Ishikawa (cell line): ENCODE data around the gene WDR90.

ENCODE experiments used
- CEBPB ChIP-seq: IDR thresholded peaks from 2 replicates; pipeline ENCODE4 v1.6.1; 2012
- EP300 ChIP-seq: IDR thresholded peaks from 2 replicates; pipeline ENCODE4 v1.6.1; 2012; ENCODE audit warnings: borderline replicate concordance
- MAX ChIP-seq: IDR thresholded peaks from 2 replicates; pipeline ENCODE4 v1.6.1; 2012
- REST ChIP-seq: IDR thresholded peaks from 2 replicates; pipeline ENCODE4 v1.6.1; 2012; ENCODE audit warnings: low read depth, mild to moderate bottlenecking

GRCh38 chr16:695355-696089, 46.4 kb downstream of the WDR90 start:
- peak; percentile 99 for TF ChIP-seq MAX
- TF ChIP-seq REST = no peak; the same call in 1 of the 2 replicates
- peak; percentile 53; the same call in 1 of the 2 replicates for TF ChIP-seq EP300
- peak; percentile 62; the same call in 1 of the 2 replicates for TF ChIP-seq CEBPB
